NT2/D1 (cell line): ENCODE data around the gene TTC22.

Source experiments
- SUZ12 ChIP-seq: IDR thresholded peaks from 2 replicates; pipeline ENCODE4 v1.6.1; 2011; ENCODE audit not compliant: insufficient read length, insufficient read depth; ENCODE audit errors: extremely low read depth
- YY1 ChIP-seq: IDR thresholded peaks from 2 replicates; pipeline ENCODE4 v1.6.1; 2011; ENCODE audit not compliant: insufficient read length, insufficient read depth
- ZNF274 ChIP-seq: IDR thresholded peaks from 2 replicates; pipeline ENCODE4 v1.6.1; 2011; ENCODE audit warnings: mild to moderate bottlenecking, low read depth, low read length

DNA sequence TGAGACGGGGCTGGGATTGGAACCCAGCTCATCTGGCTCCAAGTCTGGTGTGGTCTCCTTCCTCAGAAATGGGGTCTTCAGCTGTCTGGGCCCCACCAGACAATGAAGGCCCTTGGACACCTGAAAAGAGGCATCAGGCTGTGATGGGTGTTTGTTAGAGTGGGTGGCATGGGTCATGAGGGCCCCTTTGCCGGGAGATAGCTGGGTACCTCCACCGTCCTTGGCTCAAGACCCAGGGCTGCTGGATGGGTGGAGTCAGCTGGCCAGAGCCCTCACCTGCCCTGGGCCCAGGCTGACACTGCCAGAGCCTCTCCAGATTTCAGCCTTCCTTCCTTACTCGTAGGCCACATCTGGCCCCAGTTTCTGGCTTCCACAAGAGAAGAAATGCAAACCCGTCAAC is 13.4 kb upstream of the TTC22 start:
- TF ChIP-seq ZNF274: no peak
- TF ChIP-seq YY1: no peak
- TF ChIP-seq SUZ12: no peak
